IMR-90 (cell line): ENCODE data around the gene LDLRAD1. TPM values are rescaled to one million over a fixed set of nuclear protein-coding genes. Genes with fewer than 3 reads are reported as not detected.
A peak's percentile ranks its signal among the peaks of the same experiment; 100 is the strongest.

Experiments
- ATAC-seq: fragments of 200-7000 bp; cut with Tn5 transposase; 2 replicates; pipeline ENCODE4 v1.9.1; 2020; ENCODE audit warnings: low read depth, mild to moderate bottlenecking, moderate library complexity
- BruUV-seq: library from RNA; stranded (reverse); fragments of 400-500 nt; replicated peaks from 2 replicates; lab custom pipeline; 2021; lab: Mats Ljungman, UMichigan
- CTCF ChIA-PET: fragments of 300-600 bp; formaldehyde crosslinking; extraction: SDS; loops from one replicate; lab custom pipeline; 2021; ENCODE audit warnings: antibody characterized with exemption; lab: Yijun Ruan, JAX
- POLR2A ChIA-PET: fragments of 300-600 bp; sonication (Branson Sonifier 250); formaldehyde crosslinking; loops from one replicate; lab custom pipeline; 2022; ENCODE audit warnings: antibody characterized with exemption; ENCODE audit not compliant: unreplicated experiment; lab: Charles Lee
- DNase-seq: peaks from one replicate; pipeline ENCODE4 v3.0.0; 2013
- H2AFZ ChIP-seq: replicated peaks from 2 replicates; pipeline ENCODE3; 2013; ENCODE audit warnings: low read length, mild to moderate bottlenecking; ENCODE audit not compliant: poor library complexity
- H2AK5ac ChIP-seq: 2 replicates; pipeline ENCODE4 v1.6.1; 2013; ENCODE audit warnings: low read depth, low read length, inconsistent platforms
- H2AK9ac ChIP-seq: replicated peaks from 2 replicates; pipeline ENCODE3; 2013; ENCODE audit warnings: mild to moderate bottlenecking, low read depth, low read length, moderate library complexity; ENCODE audit not compliant: poor library complexity
- H2BK120ac ChIP-seq: 2 replicates; pipeline ENCODE4 v1.6.1; 2013; ENCODE audit warnings: low read depth, low read length, inconsistent platforms
- H2BK15ac ChIP-seq: 3 replicates; pipeline ENCODE4 v1.6.1; 2013; ENCODE audit warnings: low read depth, low read length, inconsistent platforms
- H2BK20ac ChIP-seq: 2 replicates; pipeline ENCODE4 v1.6.1; 2013; ENCODE audit warnings: low read depth, mild to moderate bottlenecking, inconsistent platforms, low read length, moderate library complexity
- H2BK5ac ChIP-seq: 2 replicates; pipeline ENCODE4 v1.6.1; 2013; ENCODE audit warnings: mild to moderate bottlenecking, low read depth, low read length, inconsistent platforms; ENCODE audit not compliant: poor library complexity, severe bottlenecking
- H3K14ac ChIP-seq: replicated peaks from 2 replicates; pipeline ENCODE4 v1.6.1; 2013; ENCODE audit warnings: low read depth, low read length, inconsistent platforms
- H3K18ac ChIP-seq: 2 replicates; pipeline ENCODE4 v1.6.1; 2013; ENCODE audit warnings: low read depth, low read length, control low read depth
- H3K23ac ChIP-seq: 2 replicates; pipeline ENCODE4 v1.6.1; 2013; ENCODE audit warnings: low read depth, low read length, inconsistent platforms
- H3K27ac ChIP-seq: 2 replicates; pipeline ENCODE4 v1.5.1; 2013; ENCODE audit warnings: mild to moderate bottlenecking, control low read depth, low read length; ENCODE audit not compliant: insufficient read depth
- H3K27me3 ChIP-seq: 2 replicates; pipeline ENCODE4 v1.6.1; 2013; ENCODE audit warnings: low read length; ENCODE audit not compliant: control insufficient read depth, insufficient read depth
- H3K36me3 ChIP-seq: 2 replicates; pipeline ENCODE4 v1.6.1; 2013; ENCODE audit warnings: low read length, mixed read lengths; ENCODE audit not compliant: control insufficient read depth, insufficient read depth
- H3K4ac ChIP-seq: 2 replicates; pipeline ENCODE4 v1.6.1; 2013; ENCODE audit warnings: low read depth, low read length, inconsistent platforms
- H3K4me1 ChIP-seq: 2 replicates; pipeline ENCODE4 v1.6.1; 2013; ENCODE audit warnings: low read length, mixed read lengths; ENCODE audit not compliant: control insufficient read depth, insufficient read depth
- H3K4me2 ChIP-seq: 2 replicates; pipeline ENCODE4 v1.6.1; 2013; ENCODE audit warnings: low read depth, mild to moderate bottlenecking, control low read depth, low read length, moderate library complexity
- H3K4me3 ChIP-seq: 2 replicates; pipeline ENCODE4 v1.5.1; 2013; ENCODE audit warnings: low read depth, mild to moderate bottlenecking, control low read depth, low read length, moderate library complexity; ENCODE audit not compliant: insufficient read depth
- H3K56ac ChIP-seq: 2 replicates; pipeline ENCODE4 v1.6.1; 2013; ENCODE audit warnings: low read length, inconsistent platforms; ENCODE audit not compliant: insufficient read depth; ENCODE audit errors: extremely low read depth
- H3K79me1 ChIP-seq, 2 experiments: 2 replicates each; pipeline ENCODE4 v1.6.1; 2013; ENCODE audit warnings: low read length in 2 of 2, inconsistent platforms in 1 of 2, low read depth in 1 of 2
- H3K9ac ChIP-seq: 2 replicates; pipeline ENCODE4 v1.6.1; 2013; ENCODE audit warnings: low read depth, low read length, control low read depth
- H3K9me1 ChIP-seq: 2 replicates; pipeline ENCODE4 v1.6.1; 2013; ENCODE audit warnings: low read length, inconsistent platforms; ENCODE audit not compliant: insufficient read depth
- H3K9me3 ChIP-seq: 2 replicates; pipeline ENCODE4 v1.6.1; 2013; ENCODE audit warnings: low read length; ENCODE audit not compliant: control insufficient read depth, insufficient read depth
- H4K20me1 ChIP-seq: 2 replicates; pipeline ENCODE4 v1.6.1; 2013; ENCODE audit warnings: low read length, inconsistent platforms; ENCODE audit not compliant: insufficient read depth
- H4K5ac ChIP-seq: 2 replicates; pipeline ENCODE4 v1.6.1; 2013; ENCODE audit warnings: mild to moderate bottlenecking, low read depth, low read length, control low read depth
- H4K8ac ChIP-seq, 2 experiments: 2 replicates each; pipeline ENCODE4 v1.6.1; 2013; ENCODE audit warnings: low read depth in 2 of 2, low read length in 2 of 2, control low read depth in 1 of 2, inconsistent platforms in 1 of 2
- H4K91ac ChIP-seq: 2 replicates; pipeline ENCODE4 v1.6.1; 2013; ENCODE audit warnings: low read depth, low read length, inconsistent platforms; ENCODE audit not compliant: insufficient read depth
- BHLHE40 ChIP-seq: fragments of 150-350 bp; IDR thresholded peaks from 2 replicates; pipeline ENCODE4 v1.6.1; 2016; ENCODE audit warnings: mild to moderate bottlenecking, low read depth, low read length
- CEBPB ChIP-seq: IDR thresholded peaks from 2 replicates; pipeline ENCODE4 v1.6.1; 2012; ENCODE audit warnings: low read depth, low read length, improper control_type of control experiment
- CHD1 ChIP-seq: IDR thresholded peaks from 2 replicates; pipeline ENCODE4 v1.6.1; 2012; ENCODE audit warnings: low read depth, low read length, improper control_type of control experiment
- CTCF ChIP-seq: conservative IDR thresholded peaks from 2 replicates; pipeline ENCODE4 v1.5.1; 2012; ENCODE audit warnings: mild to moderate bottlenecking, low read depth, low read length, improper control_type of control experiment
- ELK1 ChIP-seq: fragments of 150-350 bp; IDR thresholded peaks from 2 replicates; pipeline ENCODE4 v1.6.1; 2016; ENCODE audit warnings: low read depth, mild to moderate bottlenecking, low read length, moderate library complexity, borderline replicate concordance
- FOS ChIP-seq: fragments of 150-350 bp; IDR thresholded peaks from 2 replicates; pipeline ENCODE4 v1.6.1; 2016; ENCODE audit warnings: low read depth, low read length
- MAFK ChIP-seq: IDR thresholded peaks from 2 replicates; pipeline ENCODE4 v1.6.1; 2012; ENCODE audit warnings: low read depth, low read length, improper control_type of control experiment
- MAZ ChIP-seq: IDR thresholded peaks from 2 replicates; pipeline ENCODE4 v1.6.1; 2012; ENCODE audit warnings: low read depth, mild to moderate bottlenecking, low read length, improper control_type of control experiment, moderate library complexity, borderline replicate concordance
- MXI1 ChIP-seq: IDR thresholded peaks from 2 replicates; pipeline ENCODE4 v1.6.1; 2012; ENCODE audit warnings: low read depth, mild to moderate bottlenecking, low read length, moderate library complexity, borderline replicate concordance
- NFE2L2 ChIP-seq: fragments of 150-350 bp; IDR thresholded peaks from 2 replicates; pipeline ENCODE4 v1.6.1; 2016; ENCODE audit warnings: low read depth, mild to moderate bottlenecking, low read length
- POLR2A ChIP-seq: IDR thresholded peaks from 2 replicates; pipeline ENCODE4 v1.6.1; 2012; ENCODE audit warnings: mild to moderate bottlenecking, low read depth, low read length
- RAD21 ChIP-seq: IDR thresholded peaks from 2 replicates; pipeline ENCODE4 v1.6.1; 2012; ENCODE audit warnings: low read length, improper control_type of control experiment
- RCOR1 ChIP-seq: IDR thresholded peaks from 2 replicates; pipeline ENCODE4 v1.6.1; 2012; ENCODE audit warnings: mild to moderate bottlenecking, low read length, improper control_type of control experiment; ENCODE audit not compliant: insufficient replicate concordance
- RFX5 ChIP-seq: IDR thresholded peaks from 2 replicates; pipeline ENCODE4 v1.8.0; 2012; ENCODE audit warnings: low read depth, mild to moderate bottlenecking, low read length, moderate library complexity
- SMC3 ChIP-seq: fragments of 150-350 bp; IDR thresholded peaks from 2 replicates; pipeline ENCODE4 v1.6.1; 2016; ENCODE audit warnings: low read depth, mild to moderate bottlenecking, antibody characterized with exemption, low read length, moderate library complexity
- USF2 ChIP-seq: fragments of 150-350 bp; IDR thresholded peaks from 2 replicates; pipeline ENCODE4 v1.6.1; 2017; ENCODE audit warnings: mild to moderate bottlenecking, antibody characterized with exemption, low read length, low read depth
- WGBS, 2 experiments: methylation state at CpG; one replicate each; pipeline versions ENCODE4 v1.1.5 to v1.1.7; 2013; ENCODE audit warnings: missing lambda C conversion rate in 2 of 2; ENCODE audit not compliant: insufficient read length in 1 of 2; ENCODE audit errors: extremely low coverage in 2 of 2; 5-methylcytosine and 5-hydroxymethylcytosine counted together
- dilution Hi-C: fragments of 300-500 bp; cut with HindIII; formaldehyde crosslinking; loops from one replicate; pipeline ENCODE4 v1.14.3; 2018; ENCODE audit warnings: low sequenced_read_pairs; ENCODE audit not compliant: unreplicated experiment
- in situ Hi-C: fragments of 300-500 bp; cut with MboI; formaldehyde crosslinking; loops from 3 replicates; pipeline ENCODE4 v1.14.3; 2019; ENCODE audit warnings: low sequenced_read_pairs, inconsistent platforms, mixed read lengths
- intact Hi-C: fragments of 100-400 bp; cut with micrococcal nuclease; formaldehyde crosslinking; loops from 2 replicates; pipeline ENCODE4 v1.10.0; 2022
- polyA plus RNA-seq, 3 experiments: library from polyadenylated mRNA; depleted of rRNA; stranded (reverse); fragments of >200 nt; gene quantifications; 2 replicates each; pipeline ENCODE4 v1.2.3, GENCODE V29; 2012; ENCODE audit warnings: low replicate concordance in 1 of 3
- total RNA-seq: library from RNA; depleted of rRNA; stranded (reverse); fragments of >200 nt; gene quantifications from 2 replicates; pipeline ENCODE4 v1.2.3, GENCODE V29; 2012

LDLRAD1 gene
- total and polyA plus RNA-seq, 2 of the 4 experiments (the other 2 are of a cell fraction): not detected

- no peaks in the 10 kb centered on the region for H3K9me3 ChIP-seq
- H3K18ac ChIP-seq: no peak overlapping the region
- ChIA-PET CTCF (no interaction called here), POLR2A (no interaction called here)
- no peak overlapping the region for H2BK15ac ChIP-seq
- dilution Hi-C loops: no loop called here
- H4K5ac ChIP-seq: no peak overlapping the region
- H4K8ac ChIP-seq: no peak overlapping the region
- H2BK20ac ChIP-seq: no peak overlapping the region
- no peak overlapping the region for H3K4me3 ChIP-seq
- H2BK120ac ChIP-seq: no peak overlapping the region
- peaks cover 5% of the 10 kb centered on the region; the same call in 1 of the 2 replicates for H3K9me1 ChIP-seq
- peaks cover 3% of the 10 kb centered on the region; the same call in 1 of the 2 replicates for H3K4me1 ChIP-seq
- no peak for DNase-seq
- no peak overlapping the region for H4K91ac ChIP-seq
- no peak overlapping the region for H2BK5ac ChIP-seq
- H3K4me2 ChIP-seq: no peak overlapping the region
- no peak for TF ChIP-seq CEBPB
- TF ChIP-seq POLR2A: no peak
- TF ChIP-seq NFE2L2: no peak
- no peak for TF ChIP-seq ELK1
- no peak for TF ChIP-seq CHD1
- TF ChIP-seq CTCF: no peak
- TF ChIP-seq RCOR1: no peak
- no peak for TF ChIP-seq MAZ
- no peak for TF ChIP-seq FOS
- TF ChIP-seq BHLHE40: no peak
- no peak for TF ChIP-seq USF2
- TF ChIP-seq RAD21: no peak
- TF ChIP-seq RFX5: no peak
- no peak for TF ChIP-seq MAFK
- no peak for TF ChIP-seq MXI1
- no peak for TF ChIP-seq SMC3
- no TSS peak for BruUV-seq
- no peak overlapping the region for H3K27ac ChIP-seq
- no peaks in the 10 kb centered on the region for H3K79me1 ChIP-seq
- WGBS, 2 experiments: 66% methylated on average over 4 of the region's 9 CpGs; no CpG with 5 or more reads in 1 of the 2 experiments
- H3K4ac ChIP-seq: no peak overlapping the region
- intact Hi-C loops: no loop called here
- no peak overlapping the region for H3K56ac ChIP-seq
- no peak overlapping the region for H3K23ac ChIP-seq
- H3K36me3 ChIP-seq: no peaks in the 10 kb centered on the region
- H2AK9ac ChIP-seq: peak overlapping the region; percentile 57
- no peak overlapping the region for H3K9ac ChIP-seq
- in situ Hi-C loops: no loop called here
- no peak overlapping the region for H2AK5ac ChIP-seq
- ATAC-seq: no peak
- peaks cover 75% of the 10 kb centered on the region for H3K27me3 ChIP-seq
- H4K20me1 ChIP-seq: 0 out of 2 replicates have a peak, but pooled peaks cover 2% of the 10 kb centered on the region
- H3K14ac ChIP-seq: no peak overlapping the region
- H2AFZ ChIP-seq: no peak overlapping the region
These were observed 6.0 kb downstream of the LDLRAD1 start for GRCh38 chr1:54012008-54012325.
